GM21786 (cell line): ENCODE results near the gene SEMA4F.
A peak's percentile ranks its signal among the peaks of the same experiment; 100 is the strongest.

Experiments
- ATAC-seq: cut with Tn5 transposase; IDR thresholded peaks from one replicate; pipeline ENCODE4 v1.9.1; 2021; ENCODE audit not compliant: unreplicated experiment

The SEMA4F gene

DNA sequence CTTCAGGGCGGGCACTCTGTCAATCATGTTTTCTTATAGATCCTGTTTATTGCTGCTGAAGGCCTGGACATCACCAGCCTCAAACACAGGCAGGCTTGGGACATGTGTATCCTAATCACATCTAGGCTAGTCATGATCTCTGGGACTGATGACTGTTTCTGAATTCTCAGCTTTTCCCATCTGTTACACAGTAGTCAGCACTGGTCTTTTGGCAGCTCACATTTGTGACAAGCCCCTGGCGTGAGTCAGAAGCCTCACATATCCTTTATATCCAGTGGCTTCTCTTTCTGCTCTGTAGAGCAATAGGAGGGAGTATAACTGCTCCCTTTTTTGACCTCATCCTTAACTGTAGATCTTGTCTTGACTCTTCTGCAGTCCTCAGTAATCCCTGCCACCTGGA lies 4.5 kb downstream of the SEMA4F start:
- ATAC-seq = no peak

DNA sequence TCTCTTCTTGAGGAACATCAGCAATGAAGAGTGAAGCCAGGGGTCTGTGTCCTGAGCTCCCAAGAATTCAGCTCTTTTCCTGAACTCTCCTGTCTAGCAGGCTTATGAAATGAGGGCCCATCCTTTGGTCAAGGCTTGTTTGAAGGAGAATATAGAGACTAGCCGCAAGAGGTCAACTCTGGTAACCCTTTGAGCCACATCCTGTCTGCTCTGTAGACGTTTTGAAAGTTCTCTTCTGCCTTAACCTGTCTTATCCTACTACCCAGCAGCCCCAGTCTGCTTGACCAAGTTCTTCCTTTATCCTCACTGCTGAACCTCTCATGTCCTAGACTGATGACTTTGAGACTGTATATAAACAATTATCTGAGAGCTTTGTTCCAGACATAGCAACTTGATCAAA lies 5.4 kb downstream of the SEMA4F start:
- no peak for ATAC-seq

DNA sequence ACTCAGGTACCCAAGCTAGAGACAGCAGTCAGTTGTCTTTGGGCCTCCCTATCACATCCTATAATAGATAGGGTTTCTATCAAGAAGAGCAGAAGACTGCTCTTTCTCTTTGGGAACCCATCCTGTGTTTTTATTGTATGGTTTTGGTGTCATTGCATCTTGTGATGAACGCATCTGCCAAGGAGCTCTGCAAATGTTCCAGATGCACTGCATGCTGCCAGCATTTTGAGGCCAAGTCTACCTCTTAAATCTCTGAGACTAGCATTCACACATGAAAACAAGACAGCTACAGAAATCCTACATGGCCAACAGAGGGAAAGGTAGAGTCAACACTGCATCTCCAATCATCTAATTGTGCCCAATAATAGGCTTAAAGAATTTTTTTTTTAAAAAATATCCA lies 14.0 kb downstream of the SEMA4F start:
- no peak for ATAC-seq

DNA sequence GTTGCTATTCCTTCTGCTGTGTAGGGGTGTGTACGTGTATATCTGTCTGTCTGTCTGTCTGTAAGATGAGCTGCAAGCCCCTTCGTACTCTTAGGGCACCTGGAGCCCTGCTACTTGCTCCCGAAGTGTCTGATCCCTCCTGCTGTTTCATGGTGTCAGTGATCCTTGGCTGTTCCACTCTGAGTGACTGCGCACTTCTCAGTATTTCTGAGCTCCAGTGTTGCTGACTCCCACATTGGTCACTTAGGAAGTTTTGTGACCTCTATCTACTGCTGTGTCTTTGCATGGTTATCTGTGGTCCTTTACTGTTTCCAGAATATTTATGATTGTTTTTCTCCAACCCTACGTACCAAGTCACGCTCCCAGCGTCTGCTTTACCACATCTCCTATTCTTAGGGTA lies 16.2 kb downstream of the SEMA4F start:
- no peak for ATAC-seq

DNA sequence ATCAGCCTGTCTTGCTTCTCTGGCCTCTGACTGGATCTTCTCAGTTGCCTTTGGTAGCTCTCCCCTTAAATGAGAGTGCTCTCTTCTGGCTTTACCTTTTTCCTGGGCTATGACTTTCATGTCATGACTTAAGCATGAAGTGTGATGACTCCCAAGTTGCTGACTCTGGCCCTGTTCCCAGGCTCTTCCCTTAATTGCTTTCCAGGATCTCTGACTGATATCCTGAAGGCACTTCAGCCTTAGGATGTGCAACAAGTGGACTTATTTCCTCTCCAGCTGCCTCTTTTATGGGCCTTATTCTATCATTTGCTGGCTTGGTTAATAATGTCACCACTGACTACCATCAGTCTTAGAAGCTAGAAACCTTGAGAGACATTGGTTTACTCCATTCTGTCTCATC lies 17.4 kb downstream of the SEMA4F start:
- no peak for ATAC-seq

DNA sequence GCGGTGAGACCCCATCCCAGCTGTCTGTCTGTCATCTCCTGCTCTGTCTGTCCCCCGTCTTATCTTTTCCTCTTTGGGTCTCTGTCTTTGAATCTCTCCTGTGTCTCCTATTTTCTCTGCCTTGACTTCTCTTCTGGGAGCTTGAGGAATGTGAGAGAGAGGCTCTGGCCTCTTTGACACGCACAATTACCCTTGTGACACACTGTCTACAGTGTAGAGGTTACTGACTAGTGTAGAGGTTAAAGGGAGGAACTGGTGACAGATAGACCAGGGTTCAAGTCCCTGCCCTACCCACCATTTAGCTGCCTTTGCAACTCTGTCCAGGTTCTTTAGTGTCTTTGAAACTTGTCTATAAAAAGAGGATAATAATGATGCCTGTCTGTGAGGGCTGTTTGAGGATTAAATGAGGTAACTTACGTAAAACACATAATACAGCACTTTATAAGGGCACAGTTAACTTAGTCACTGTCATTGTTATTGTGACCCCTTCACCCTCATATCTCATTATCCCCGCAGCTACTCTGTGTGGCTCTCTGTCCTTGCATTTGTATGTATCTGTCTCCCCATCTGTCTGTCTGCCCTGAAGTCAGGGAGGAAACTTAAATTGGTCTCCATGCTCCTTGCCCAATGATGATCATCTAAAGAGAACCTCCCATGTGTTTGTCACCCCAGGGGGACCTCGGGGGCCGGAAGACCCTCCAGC lies 19.9 kb downstream of the SEMA4F start:
- ATAC-seq = no peak

DNA sequence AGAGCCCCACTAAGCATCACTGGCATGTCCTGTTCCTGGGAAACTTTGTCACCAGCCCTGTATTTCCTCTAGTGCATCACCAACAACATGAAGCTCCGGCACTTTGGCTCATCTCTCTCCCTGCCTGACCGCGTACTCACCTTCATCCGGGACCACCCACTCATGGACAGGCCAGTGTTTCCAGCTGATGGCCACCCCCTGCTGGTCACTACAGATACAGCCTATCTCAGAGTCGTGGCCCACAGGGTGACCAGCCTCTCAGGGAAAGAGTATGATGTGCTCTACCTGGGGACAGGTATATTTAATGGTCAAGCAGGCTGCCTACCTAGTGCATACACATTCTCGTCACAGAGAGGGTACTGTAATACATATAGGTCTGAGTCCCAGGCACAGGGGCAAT lies 21.0 kb downstream of the SEMA4F start:
- no peak for ATAC-seq

DNA sequence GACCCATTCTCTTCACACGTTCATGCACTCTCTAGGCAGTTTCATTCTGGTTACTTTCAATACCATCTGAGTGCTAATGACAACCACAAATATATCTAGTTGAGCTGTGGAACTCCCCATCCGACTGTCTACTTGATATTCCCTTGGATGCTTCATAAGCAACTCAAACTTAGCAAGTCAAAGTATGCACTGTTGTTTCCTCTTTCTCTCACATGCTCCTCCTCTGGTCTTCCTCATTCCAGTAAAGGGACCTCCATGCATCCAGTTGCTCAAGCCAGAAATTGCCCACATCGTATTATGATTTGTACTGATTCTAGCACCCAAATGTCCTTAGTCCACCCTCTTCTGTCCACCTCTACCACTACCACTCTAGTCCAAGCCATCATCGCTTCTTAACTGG lies 22.3 kb downstream of the SEMA4F start:
- no peak for ATAC-seq

DNA sequence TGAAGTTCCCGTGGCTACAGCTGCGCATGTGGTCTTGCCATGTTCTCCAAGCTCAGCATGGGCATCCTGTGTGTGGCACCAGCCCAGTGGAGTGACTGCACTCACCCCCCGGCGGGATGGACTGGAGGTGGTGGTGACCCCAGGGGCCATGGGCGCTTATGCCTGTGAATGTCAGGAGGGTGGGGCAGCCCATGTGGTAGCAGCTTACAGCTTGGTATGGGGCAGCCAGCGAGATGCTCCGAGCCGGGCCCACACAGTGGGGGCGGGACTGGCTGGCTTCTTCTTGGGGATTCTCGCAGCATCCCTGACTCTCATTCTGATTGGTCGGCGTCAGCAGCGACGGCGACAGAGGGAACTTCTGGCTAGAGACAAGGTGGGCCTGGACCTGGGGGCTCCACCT lies 25.6 kb downstream of the SEMA4F start:
- ATAC-seq = no peak

DNA sequence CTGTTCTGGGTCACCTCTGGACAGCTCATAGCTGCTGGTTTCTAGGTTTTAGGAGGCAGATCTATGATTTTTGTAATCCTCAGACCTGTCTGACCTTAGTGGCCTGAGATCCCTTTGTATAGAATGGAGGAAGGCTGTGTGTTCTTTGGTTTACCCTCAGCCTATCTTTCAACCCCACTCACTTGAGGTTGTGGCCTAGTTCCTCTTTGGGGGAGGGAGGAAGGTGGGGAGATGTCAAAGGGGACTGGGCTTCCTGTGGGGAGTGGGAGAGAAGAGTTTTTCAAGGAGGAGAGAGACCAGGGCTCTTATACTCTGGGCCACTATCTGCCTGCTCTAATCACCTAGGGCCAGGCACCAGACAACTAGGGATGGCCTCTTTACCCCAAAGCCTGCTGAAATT lies 28.5 kb downstream of the SEMA4F start:
- ATAC-seq = no peak

DNA sequence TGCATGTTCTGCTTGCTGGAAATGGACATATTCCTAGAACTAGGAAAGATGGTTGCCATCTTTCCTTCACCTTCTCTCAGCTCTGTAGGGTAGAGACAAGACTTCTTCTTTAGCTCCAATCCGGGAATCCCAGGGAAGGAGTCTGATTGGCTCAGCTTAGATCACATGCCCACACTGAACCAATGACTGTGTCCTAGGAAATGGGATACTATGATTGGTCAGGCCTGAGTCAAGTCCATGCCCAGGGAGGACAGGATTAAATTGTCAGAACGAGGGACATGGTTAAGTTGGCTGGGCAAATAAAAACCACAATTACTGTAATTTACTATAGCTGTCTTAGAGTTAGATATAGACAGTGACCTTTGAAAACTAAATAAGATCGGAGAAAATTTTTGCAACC lies 31.4 kb downstream of the SEMA4F start:
- ATAC-seq = no peak

DNA sequence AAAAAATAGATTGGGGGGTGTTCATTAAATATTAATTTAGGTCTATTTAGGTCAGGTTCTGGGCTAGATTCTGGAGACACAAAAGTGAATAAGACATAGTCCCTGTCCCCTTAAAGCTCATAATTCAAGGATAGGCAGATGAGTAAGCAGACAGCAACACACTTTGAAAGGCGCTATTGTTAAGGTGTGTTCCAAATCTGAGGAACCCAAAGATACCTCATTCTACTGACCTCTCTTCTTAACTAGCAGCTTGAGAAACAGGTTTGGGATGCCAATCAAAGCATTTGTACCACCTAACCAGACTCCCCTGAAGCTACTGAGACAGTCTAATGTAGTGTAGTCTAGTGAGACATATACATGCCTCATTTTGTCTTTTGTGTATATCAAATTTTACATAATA lies 34.8 kb downstream of the SEMA4F start:
- ATAC-seq = no peak

DNA sequence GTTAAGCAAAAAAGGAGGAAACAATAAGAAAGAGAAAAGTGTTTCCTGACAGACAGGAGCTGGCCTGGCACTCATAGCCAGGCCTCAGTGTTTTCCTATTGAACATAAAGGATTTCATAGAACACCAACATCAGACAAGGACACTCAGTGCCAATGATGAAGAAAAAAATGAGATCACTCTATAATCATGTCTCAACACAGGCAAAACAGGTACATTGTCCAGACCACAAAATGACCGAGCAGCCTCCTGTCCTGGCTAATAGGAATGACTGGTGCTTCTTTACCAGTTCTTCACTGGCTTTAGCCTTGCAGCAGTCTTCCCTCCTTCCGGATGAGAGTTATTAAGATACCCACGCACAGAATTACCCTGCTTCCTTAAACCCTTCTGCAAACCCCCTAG lies 35.6 kb downstream of the SEMA4F start:
- no peak for ATAC-seq

DNA sequence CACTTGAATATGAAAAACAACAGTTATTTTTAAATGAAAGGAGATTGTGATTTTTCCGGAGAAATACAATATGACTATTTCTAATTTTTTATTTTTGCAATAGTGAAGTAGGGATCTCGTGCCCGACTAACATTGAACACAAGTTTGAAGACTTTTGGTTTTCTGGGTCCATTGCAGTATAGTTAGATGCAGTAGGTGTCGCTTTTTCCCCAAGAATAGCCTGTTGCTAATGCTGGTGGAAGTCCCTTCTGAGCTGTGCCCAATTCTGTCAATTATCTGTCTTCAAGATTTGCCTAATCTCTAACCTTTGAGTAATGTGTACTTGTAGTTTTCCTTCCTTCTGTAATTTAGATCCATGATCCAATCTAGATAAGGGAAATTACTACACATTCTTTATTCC lies 36.5 kb downstream of the SEMA4F start:
- ATAC-seq = peak; percentile 77

DNA sequence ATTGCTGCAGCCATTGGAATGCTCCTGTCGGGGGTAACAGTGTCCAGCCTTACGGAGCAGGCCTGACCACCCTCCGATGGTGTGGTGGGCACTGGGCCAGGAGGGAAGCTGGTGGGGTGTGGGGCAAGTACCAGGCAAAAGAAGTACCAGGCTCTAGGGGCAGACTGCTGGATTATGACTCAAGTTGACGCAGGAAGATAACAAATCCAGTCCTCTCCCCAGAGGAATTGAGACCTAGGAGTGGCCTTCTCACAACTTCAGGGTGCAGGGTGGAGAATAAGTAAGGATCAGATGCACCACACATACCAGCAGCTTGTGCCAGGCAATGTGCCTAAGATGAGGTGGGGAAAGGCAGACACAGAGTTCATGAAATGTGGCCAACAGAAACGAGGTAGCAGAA lies 37.9 kb downstream of the SEMA4F start:
- no peak for ATAC-seq

DNA sequence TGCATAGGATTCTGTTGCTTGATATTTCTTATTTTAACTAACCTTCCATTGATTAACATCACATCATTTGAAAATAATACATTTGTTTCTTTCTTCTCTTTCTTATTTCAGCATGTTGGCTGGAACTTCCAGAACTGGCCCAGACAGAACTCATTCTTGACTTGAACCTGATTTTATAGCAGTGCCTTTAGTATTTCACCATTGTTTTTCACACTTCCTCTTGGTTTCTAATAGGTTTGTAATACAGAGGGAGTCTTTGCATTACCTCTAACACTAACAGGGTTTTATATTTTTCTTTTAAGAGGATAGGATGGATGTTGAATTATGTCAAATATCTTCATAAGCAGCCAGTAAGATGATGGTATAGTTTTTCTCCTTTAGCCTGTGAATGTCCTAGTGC lies 39.2 kb downstream of the SEMA4F start:
- no peak for ATAC-seq

DNA sequence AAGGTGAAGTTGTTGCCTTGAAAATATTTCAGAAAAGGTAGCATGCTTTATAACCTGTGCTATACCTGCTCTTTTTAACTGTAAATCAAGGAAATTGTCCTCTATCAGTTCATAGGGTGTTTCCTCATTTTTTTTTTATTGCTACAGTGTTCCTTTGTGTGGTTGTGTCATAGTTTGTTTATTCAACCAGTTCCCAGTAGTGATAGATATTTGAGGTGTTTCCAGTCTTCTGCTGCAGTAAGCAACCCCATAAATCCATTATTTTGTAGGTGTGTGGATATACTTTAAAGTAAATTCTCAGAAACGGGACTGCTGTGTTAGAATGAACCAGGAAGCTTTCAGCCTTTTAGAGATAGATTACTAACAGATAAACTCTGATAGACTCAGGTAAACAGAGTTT lies 39.6 kb downstream of the SEMA4F start:
- ATAC-seq = no peak

DNA sequence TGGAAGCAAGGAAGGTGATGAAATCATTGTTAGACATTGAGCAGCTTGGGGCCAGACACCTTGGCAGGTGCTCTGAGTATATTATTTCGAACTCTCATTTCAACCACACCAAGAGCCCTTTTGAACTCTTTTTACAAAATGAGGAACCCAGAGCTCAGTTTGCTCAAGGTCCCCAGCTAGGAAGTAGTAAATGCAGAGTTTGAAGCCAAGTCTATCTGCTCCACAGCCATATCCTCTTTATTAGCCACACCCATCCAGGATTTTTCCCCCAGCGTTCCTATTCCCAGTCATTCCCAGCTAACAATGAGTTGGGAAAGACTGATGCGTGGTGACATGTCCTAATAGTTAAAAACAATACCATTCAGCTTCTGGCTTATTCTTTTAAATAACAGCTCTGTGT lies 40.2 kb downstream of the SEMA4F start:
- ATAC-seq = no peak

DNA sequence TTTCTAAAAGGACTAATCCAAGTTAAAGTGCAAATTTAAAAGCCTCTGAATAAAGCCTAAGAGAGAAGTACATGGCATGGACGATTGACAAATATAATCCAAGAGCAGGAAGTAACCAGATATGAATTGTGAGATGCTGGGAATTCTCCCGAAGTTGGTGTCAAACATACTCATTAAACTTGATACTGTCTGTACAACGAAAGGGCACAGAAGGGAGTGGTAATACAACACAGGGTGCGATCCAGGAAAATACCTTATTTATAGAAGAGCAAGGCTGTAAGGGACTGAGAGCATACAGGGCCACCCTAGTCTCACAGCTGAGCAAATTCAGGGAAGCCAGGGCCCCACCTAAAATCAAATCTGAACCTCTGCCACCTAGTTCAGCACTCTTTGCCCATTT lies 41.6 kb downstream of the SEMA4F start:
- no peak for ATAC-seq

DNA sequence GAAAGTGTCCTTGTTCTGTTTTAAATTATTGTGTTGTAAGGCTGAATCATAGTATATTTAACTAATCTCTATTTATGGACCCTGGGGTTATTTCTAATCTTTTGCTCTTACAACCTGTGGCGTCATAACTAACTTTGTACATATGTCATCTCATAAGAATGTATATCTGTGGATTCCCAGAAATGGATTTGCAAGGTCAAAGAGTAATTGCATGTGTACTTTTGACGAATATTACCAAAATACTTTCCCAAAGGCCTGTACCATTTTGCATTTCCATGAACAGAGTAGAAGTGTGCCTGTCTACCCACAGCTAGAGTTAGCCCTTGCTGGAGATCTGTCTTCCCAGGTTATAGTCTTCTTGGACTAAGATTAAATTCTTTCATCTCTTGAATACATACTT lies 42.8 kb downstream of the SEMA4F start:
- ATAC-seq = no peak

DNA sequence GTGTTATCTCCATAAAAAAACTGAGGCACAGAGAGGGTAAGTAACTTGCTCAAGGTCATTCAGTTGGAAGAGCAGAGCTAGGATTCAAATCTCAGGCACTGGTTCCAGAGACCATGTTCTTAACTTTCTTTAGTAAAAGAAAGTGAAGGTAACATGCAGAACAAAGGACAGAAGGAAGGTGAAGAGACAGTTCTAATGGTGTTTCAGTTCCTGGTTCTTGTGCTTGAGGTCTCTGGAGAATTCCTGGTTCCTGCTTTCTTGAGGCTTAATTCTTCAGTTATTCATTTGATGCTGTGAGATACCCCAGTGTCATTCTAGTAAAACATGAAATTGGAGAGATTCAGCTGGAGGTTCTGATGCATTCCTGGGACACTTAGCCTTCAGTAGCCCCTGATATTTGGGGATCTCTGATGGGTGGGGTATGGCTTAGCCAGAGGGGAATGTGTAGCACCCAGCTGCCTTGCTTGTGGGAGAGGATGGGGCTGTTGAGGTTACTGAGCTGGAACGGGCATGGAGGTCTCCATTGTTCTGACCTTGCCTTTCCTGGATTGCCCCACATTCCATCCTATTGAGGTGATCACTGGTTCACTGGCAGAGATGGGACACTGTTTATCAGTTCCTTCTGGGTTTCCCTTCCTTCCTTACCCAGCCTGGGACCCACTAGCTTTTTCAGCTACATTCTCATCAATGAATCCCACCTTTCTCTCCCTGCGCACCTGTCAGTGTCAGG lies 46.8 kb downstream of the SEMA4F start:
- ATAC-seq = no peak

DNA sequence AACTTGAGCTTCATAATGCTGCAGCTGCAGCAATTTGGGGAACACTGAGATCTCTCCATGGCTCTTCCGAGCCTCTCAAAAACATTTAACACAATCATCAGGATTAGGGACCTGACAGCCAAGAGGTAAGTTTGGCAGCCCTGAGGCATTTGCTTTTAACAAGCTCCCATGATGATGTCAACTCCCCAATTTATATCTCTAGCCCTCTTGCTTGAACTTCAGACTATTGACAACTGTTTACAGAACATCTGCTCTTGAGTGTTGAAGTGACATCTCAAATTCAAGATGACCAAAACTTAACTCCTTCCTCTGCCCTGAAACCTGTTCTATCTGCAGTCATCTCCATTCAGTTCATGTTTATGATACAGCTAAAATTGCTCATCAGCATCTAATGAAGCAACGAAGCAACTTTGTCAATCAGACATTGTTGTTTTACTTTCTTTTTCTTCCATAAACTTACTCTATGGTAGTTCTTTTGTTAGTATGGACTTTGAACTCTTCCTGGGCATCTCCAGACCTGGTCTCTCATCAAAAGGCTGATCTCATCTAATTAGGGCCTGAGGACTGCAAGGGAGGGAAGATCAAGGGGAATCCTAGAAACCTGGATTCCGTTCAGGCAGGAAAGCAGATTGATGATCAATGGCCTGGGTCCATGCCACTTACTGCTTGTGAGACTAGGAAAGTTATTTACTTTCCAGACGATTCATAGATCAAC lies 48.1 kb downstream of the SEMA4F start:
- no peak for ATAC-seq
